Calu3 (cell line): ENCODE measurements around the gene GTSE1. TPM values are rescaled to one million over a fixed set of nuclear protein-coding genes. Genes with fewer than 3 reads are reported as not detected.

Experiments
- BruUV-seq: library from RNA; stranded (reverse); fragments of 400-500 nt; replicated peaks from 2 replicates; lab custom pipeline; 2021; lab: Mats Ljungman, UMichigan
- CTCF ChIA-PET: fragments of 300-600 bp; sonication (Branson Sonifier 250); formaldehyde crosslinking; loops from one replicate; lab custom pipeline; 2022; ENCODE audit warnings: antibody characterized with exemption; lab: Charles Lee
- DNase-seq: peaks from one replicate; pipeline ENCODE4 v3.0.0; 2022
- H3K27ac Mint-ChIP-seq: one replicate; pipeline ENCODE4 v1.8.0; 2022; ENCODE audit warnings: mixed read lengths; ENCODE audit not compliant: unreplicated experiment
- H3K27me3 Mint-ChIP-seq: one replicate; pipeline ENCODE4 v1.8.0; 2022; ENCODE audit warnings: mixed read lengths; ENCODE audit not compliant: unreplicated experiment
- H3K36me3 Mint-ChIP-seq: one replicate; pipeline ENCODE4 v1.8.0; 2022; ENCODE audit warnings: mild to moderate bottlenecking, moderate library complexity, mixed read lengths; ENCODE audit not compliant: insufficient read depth, unreplicated experiment
- H3K4me1 Mint-ChIP-seq: one replicate; pipeline ENCODE4 v1.8.0; 2022; ENCODE audit warnings: mild to moderate bottlenecking, low read depth, mixed read lengths; ENCODE audit not compliant: unreplicated experiment
- H3K4me3 Mint-ChIP-seq: one replicate; pipeline ENCODE4 v1.8.0; 2022; ENCODE audit warnings: mild to moderate bottlenecking, low read depth, moderate library complexity, mixed read lengths; ENCODE audit not compliant: unreplicated experiment
- H3K9me3 Mint-ChIP-seq: one replicate; pipeline ENCODE4 v1.8.0; 2022; ENCODE audit warnings: low read depth, mixed read lengths; ENCODE audit not compliant: unreplicated experiment
- intact Hi-C: fragments of 100-400 bp; cut with micrococcal nuclease; formaldehyde crosslinking; loops from one replicate; pipeline ENCODE4 v1.10.0; 2022; ENCODE audit not compliant: unreplicated experiment
- total RNA-seq: library from RNA; stranded (reverse); gene quantifications from 2 replicates; pipeline ENCODE4 v1.2.3, GENCODE V29; 2022
- TF ChIP-seq, protein P1 (sequence below): fragments of 200-600 bp; IDR thresholded peaks from one replicate; pipeline ENCODE4 v1.8.0; 2022; ENCODE audit warnings: antibody characterized with exemption; ENCODE audit not compliant: unreplicated experiment

GTSE1 gene
- total RNA-seq, 1 experiment from 2014 or later, result 53.5 TPM

DNA sequence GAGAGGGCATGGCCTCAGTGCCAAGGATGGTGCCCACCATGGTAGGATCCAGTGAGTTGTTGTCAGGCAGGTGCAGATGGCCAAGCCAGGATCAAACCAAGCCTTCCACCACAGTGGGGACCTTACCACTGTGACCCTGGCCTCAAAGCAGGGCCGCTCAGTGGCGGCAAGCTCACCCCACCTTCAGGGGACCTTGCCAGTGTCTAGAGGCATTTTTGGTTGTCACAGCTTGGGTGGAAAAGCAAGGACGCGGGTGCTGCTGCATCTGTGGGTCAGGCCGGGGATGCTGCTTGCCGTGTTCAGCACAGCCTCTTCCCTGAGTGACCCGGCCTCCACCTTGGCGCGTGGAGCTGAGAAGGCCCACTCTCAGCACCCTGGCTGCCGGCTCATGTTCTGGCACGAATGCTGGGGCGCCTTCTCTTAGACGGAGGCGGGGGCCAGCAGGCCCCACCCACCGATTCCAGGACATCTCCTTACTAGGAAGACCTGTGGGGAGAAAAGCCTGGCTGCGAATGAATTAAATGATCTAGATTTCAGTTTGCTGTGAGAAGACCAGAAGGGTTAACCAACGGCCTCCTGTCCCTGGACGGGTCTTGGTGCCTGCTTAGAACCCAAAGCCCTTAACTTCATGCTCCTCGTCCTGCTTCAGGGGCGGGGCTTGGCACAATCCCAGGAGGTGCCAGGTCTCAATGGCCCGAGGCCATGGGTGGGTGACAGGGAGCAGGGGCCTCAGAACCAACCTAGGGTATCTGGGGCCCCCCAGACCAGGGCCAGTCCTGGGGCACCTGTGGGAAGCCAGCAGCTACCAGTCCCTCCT, 57.7 kb downstream of the GTSE1 start:
- H3K9me3 Mint-ChIP-seq, result no peaks in the 10 kb centered on the region
- H3K36me3 Mint-ChIP-seq, result peaks cover 74% of the 10 kb centered on the region
- intact Hi-C loops, result no loop called here
- no peak overlapping the region for H3K4me3 Mint-ChIP-seq
- H3K27ac Mint-ChIP-seq, result no peak overlapping the region
- DNase-seq, result no peak
- peaks cover 8% of the 10 kb centered on the region for H3K4me1 Mint-ChIP-seq
- CTCF ChIA-PET, result interaction anchor here (1.2 kb wide), 1 partner anchor 13 kb away, joined by 5 read pairs; no protein-coding TSS in a partner anchor
- H3K27me3 Mint-ChIP-seq, result no peaks in the 10 kb centered on the region
- no TSS peak for BruUV-seq
- TF ChIP-seq, protein P1, sequence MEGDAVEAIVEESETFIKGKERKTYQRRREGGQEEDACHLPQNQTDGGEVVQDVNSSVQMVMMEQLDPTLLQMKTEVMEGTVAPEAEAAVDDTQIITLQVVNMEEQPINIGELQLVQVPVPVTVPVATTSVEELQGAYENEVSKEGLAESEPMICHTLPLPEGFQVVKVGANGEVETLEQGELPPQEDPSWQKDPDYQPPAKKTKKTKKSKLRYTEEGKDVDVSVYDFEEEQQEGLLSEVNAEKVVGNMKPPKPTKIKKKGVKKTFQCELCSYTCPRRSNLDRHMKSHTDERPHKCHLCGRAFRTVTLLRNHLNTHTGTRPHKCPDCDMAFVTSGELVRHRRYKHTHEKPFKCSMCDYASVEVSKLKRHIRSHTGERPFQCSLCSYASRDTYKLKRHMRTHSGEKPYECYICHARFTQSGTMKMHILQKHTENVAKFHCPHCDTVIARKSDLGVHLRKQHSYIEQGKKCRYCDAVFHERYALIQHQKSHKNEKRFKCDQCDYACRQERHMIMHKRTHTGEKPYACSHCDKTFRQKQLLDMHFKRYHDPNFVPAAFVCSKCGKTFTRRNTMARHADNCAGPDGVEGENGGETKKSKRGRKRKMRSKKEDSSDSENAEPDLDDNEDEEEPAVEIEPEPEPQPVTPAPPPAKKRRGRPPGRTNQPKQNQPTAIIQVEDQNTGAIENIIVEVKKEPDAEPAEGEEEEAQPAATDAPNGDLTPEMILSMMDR, result no peak

DNA sequence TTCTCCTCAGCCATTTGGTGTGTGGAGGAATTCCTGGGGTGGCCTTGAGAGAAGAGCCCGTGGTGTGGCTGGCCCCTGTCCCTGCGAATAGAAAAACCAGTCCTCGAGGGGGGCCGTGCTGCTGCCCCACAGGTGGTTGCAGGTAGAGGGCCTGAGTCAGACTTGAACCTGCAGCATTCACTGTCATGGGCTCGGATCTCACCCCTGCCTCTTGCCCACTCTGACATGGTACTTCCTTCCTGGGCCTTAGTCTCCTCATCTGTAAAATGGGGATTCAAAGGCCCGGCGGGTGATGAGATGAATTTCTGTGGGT, 58.3 kb downstream of the GTSE1 start:
- CTCF ChIA-PET, result interaction anchor here (0.8 to 1.2 kb wide), 4 partner anchors 13 to 187 kb away, joined by 3 to 7 read pairs (median 4); no protein-coding TSS in a partner anchor
- Mint-ChIP-seq H3K4me3 (no peak overlapping the region), H3K27me3 (no peaks in the 10 kb centered on the region), H3K27ac (no peak overlapping the region), H3K36me3 (peaks cover 70% of the 10 kb centered on the region), H3K4me1 (peaks cover 8% of the 10 kb centered on the region), H3K9me3 (no peaks in the 10 kb centered on the region)
- intact Hi-C loops, result loop anchor here (5.0 kb wide), 1 partner anchor 37 kb away; no protein-coding TSS in a partner anchor
- no TSS peak for BruUV-seq
- no peak for DNase-seq
- TF ChIP-seq, protein P1, result no peak

DNA sequence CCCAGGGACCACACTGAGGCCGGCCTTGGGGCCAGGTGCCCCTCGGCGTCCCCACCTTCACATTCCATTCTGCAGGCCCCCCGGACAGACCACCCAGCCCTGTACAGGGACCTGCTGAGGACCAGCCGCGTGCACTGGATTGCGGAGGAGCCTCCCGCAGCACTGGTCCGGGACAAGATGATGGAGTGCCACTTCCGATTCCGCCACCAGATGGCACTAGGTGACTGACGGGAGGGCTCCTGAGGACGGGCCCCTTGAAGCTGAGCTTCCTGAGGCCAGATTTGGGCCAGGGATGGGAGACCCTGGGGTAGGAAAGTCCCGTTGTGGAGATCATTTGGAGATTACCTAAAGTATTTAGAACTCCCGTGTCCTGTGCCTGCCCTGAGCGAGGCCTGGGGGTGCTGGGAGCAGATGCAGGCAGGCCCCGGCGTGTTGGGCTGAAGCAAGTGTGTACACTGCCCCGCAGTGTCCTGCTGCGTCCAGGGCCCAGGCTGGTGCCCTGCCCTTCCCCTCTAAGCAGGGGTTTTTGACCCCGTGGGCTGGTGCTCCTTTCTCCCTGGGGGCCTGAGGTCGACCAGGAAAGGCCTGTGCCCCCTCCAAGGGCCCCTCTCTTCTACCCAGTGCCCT, 58.8 kb downstream of the GTSE1 start:
- no TSS peak for BruUV-seq
- TF ChIP-seq, protein P1, result peak; percentile 84
- peaks cover 73% of the 10 kb centered on the region for H3K36me3 Mint-ChIP-seq
- DNase-seq, result peak; percentile 79
- CTCF ChIA-PET, result interaction anchor here (0.8 to 1.2 kb wide), 4 partner anchors 12 to 186 kb away, joined by 3 to 7 read pairs (median 4); no protein-coding TSS in a partner anchor
- no peaks in the 10 kb centered on the region for H3K9me3 Mint-ChIP-seq
- H3K27me3 Mint-ChIP-seq, result no peaks in the 10 kb centered on the region
- H3K4me1 Mint-ChIP-seq, result peaks cover 8% of the 10 kb centered on the region
- intact Hi-C loops, result loop anchor here (5.0 kb wide), 1 partner anchor 37 kb away; no protein-coding TSS in a partner anchor
- H3K4me3 Mint-ChIP-seq, result no peak overlapping the region
- H3K27ac Mint-ChIP-seq, result peak overlapping the region; percentile 81

DNA sequence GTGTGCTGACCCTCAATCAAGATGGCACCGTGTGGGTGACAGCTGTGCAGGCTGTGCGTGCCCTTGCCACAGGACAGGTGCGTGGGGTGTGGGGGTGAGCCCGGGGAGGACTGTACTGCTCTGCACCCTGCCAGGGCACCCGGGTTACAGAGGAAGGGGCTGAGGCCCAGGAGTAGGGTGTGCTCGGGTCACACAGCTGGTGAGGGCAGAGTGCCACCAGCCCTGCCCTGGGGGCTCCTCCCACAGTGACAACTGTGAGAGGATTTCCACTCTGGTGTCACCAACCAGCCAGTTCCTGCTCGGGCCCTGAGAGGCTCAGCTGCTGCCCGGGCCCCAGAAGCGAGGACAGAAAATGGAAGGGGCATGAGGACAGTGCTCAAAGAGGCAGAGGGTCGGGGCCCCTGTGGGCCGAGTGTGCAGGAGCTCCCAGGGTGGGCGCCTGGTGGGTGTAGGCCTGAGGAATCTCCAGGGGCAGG, 59.4 kb downstream of the GTSE1 start:
- no peak for DNase-seq
- H3K4me3 Mint-ChIP-seq, result no peak overlapping the region
- CTCF ChIA-PET, result interaction anchor here (0.9 to 1.2 kb wide), 3 partner anchors 12 to 186 kb away, joined by 4 to 7 read pairs (median 5); no protein-coding TSS in a partner anchor
- peaks cover 72% of the 10 kb centered on the region for H3K36me3 Mint-ChIP-seq
- peaks cover 8% of the 10 kb centered on the region for H3K4me1 Mint-ChIP-seq
- no peak overlapping the region for H3K27ac Mint-ChIP-seq
- intact Hi-C loops, result loop anchor here (5.0 kb wide), 1 partner anchor 36 kb away; no protein-coding TSS in a partner anchor
- H3K9me3 Mint-ChIP-seq, result no peaks in the 10 kb centered on the region
- no peaks in the 10 kb centered on the region for H3K27me3 Mint-ChIP-seq
- TF ChIP-seq, protein P1, result no peak
- BruUV-seq, result no TSS peak
